DND-41 (cell line): ENCODE results near the gene NKD2.

Experiments
- ATAC-seq: fragments of 200-7000 bp; cut with Tn5 transposase; 3 replicates; pipeline ENCODE4 v1.9.1; 2021; ENCODE audit warnings: low read depth; ENCODE audit not compliant: insufficient read depth
- DNase-seq: peaks from one replicate; pipeline ENCODE4 v3.0.0-alpha.2; 2020
- H2AFZ ChIP-seq: 2 replicates; pipeline ENCODE4 v1.6.0; 2012; ENCODE audit warnings: low read depth, low read length
- H3K27ac ChIP-seq: 2 replicates; pipeline ENCODE4 v1.5.1; 2012; ENCODE audit warnings: low read length, inconsistent platforms
- H3K27me3 ChIP-seq: fragments of 200-600 bp; sonication (generic); 2 replicates; pipeline ENCODE4 v1.6.0; 2012; ENCODE audit warnings: low read length, mild to moderate bottlenecking, inconsistent platforms; ENCODE audit not compliant: insufficient read depth, poor library complexity
- H3K36me3 ChIP-seq: 2 replicates; pipeline ENCODE4 v1.5.1; 2012; ENCODE audit warnings: low read length, inconsistent platforms; ENCODE audit not compliant: insufficient read depth
- H3K4me1 ChIP-seq: 2 replicates; pipeline ENCODE4 v1.5.1; 2012; ENCODE audit warnings: mild to moderate bottlenecking, low read length; ENCODE audit not compliant: insufficient read depth
- H3K4me2 ChIP-seq: 2 replicates; pipeline ENCODE4 v1.6.0; 2012; ENCODE audit warnings: mild to moderate bottlenecking, moderate library complexity, low read length, inconsistent platforms; ENCODE audit not compliant: insufficient read depth
- H3K4me3 ChIP-seq, 2 experiments: fragments of 200-600 bp in 1 of 2; shearing (Covaris generic) in 1 of 2; 2 replicates each; pipeline ENCODE4 v1.5.1; 2012 to 2016; ENCODE audit warnings: inconsistent platforms in 2 of 2, low read length in 2 of 2, mild to moderate bottlenecking in 2 of 2, low read depth in 1 of 2, moderate library complexity in 1 of 2
- H3K79me2 ChIP-seq: 2 replicates; pipeline ENCODE4 v1.6.0; 2012; ENCODE audit warnings: low read length, inconsistent platforms; ENCODE audit not compliant: insufficient read depth
- H3K9ac ChIP-seq: 2 replicates; pipeline ENCODE4 v1.6.0; 2012; ENCODE audit warnings: low read depth, mild to moderate bottlenecking, inconsistent platforms, low read length, moderate library complexity
- H3K9me3 ChIP-seq: 2 replicates; pipeline ENCODE4 v1.5.1; 2012; ENCODE audit warnings: low read length, moderate library complexity, mild to moderate bottlenecking, inconsistent platforms; ENCODE audit not compliant: insufficient read depth, severe bottlenecking
- H4K20me1 ChIP-seq: 2 replicates; pipeline ENCODE4 v1.6.0; 2012; ENCODE audit warnings: low read length; ENCODE audit not compliant: insufficient read depth
- CTCF ChIP-seq: IDR thresholded peaks from 2 replicates; pipeline ENCODE4 v1.5.1; 2012; ENCODE audit warnings: borderline replicate concordance, low read length, moderate library complexity, mild to moderate bottlenecking; ENCODE audit not compliant: poor library complexity, severe bottlenecking; ENCODE audit errors: extremely low read depth
- EZH2 ChIP-seq: IDR thresholded peaks from 3 replicates; pipeline ENCODE4 v1.6.1; 2012; ENCODE audit warnings: borderline replicate concordance, low read depth, mild to moderate bottlenecking, moderate library complexity, low read length, inconsistent platforms; ENCODE audit not compliant: severe bottlenecking

NKD2 gene

GRCh38 chr5:1037123-1037670 lies 28.6 kb downstream of the NKD2 start:
- H3K36me3 ChIP-seq, result peaks cover 71% of the 10 kb centered on the region
- DNase-seq, result no peak

GRCh38 chr5:1037671-1038416 lies 29.2 kb downstream of the NKD2 start:
- no peak overlapping the region for H3K9ac ChIP-seq
- H3K27me3 ChIP-seq, result no peaks in the 10 kb centered on the region
- no peak for DNase-seq
- H3K36me3 ChIP-seq, result peaks cover 66% of the 10 kb centered on the region
- H4K20me1 ChIP-seq, result peaks cover 9% of the 10 kb centered on the region
- TF ChIP-seq EZH2 (no peak), CTCF (no peak)
- H3K4me1 ChIP-seq, result no peaks in the 10 kb centered on the region
- H3K9me3 ChIP-seq, result peaks cover 14% of the 10 kb centered on the region
- H3K27ac ChIP-seq, result no peak overlapping the region
- no peak for ATAC-seq
- no peak overlapping the region for H3K4me3 ChIP-seq
- no peak overlapping the region for H2AFZ ChIP-seq
- H3K79me2 ChIP-seq, result no peaks in the 10 kb centered on the region
- no peak overlapping the region for H3K4me2 ChIP-seq

More at GRCh38 chr5:1037123-1037670, 28.6 kb downstream of the NKD2 start:
- TF ChIP-seq CTCF (no peak), EZH2 (no peak)
- Histone ChIP-seq H3K4me2 (no peak overlapping the region), H3K4me1 (no peaks in the 10 kb centered on the region), H3K79me2 (peaks cover 2% of the 10 kb centered on the region; the same call in 1 of the 2 replicates), H3K27ac (no peak overlapping the region), H3K9ac (no peak overlapping the region), H3K9me3 (peaks cover 14% of the 10 kb centered on the region), H4K20me1 (peaks cover 15% of the 10 kb centered on the region), H3K27me3 (no peaks in the 10 kb centered on the region), H3K4me3 (no peak overlapping the region), H2AFZ (no peak overlapping the region)
- ATAC-seq, result no peak

GRCh38 chr5:1038417-1039209 lies 30.0 kb downstream of the NKD2 start:
- TF ChIP-seq EZH2, result no peak
- no peak for TF ChIP-seq CTCF
- DNase-seq (no peak), ATAC-seq (no peak)
- no peak overlapping the region for H3K27ac ChIP-seq
- H3K4me1 ChIP-seq, result no peaks in the 10 kb centered on the region
- H3K4me3 ChIP-seq, result no peak overlapping the region
- no peaks in the 10 kb centered on the region for H3K79me2 ChIP-seq
- H4K20me1 ChIP-seq, result peaks cover 9% of the 10 kb centered on the region
- no peak overlapping the region for H3K9ac ChIP-seq
- peaks cover 62% of the 10 kb centered on the region for H3K36me3 ChIP-seq
- peaks cover 14% of the 10 kb centered on the region for H3K9me3 ChIP-seq
- H3K4me2 ChIP-seq, result no peak overlapping the region
- H2AFZ ChIP-seq, result no peak overlapping the region
- no peaks in the 10 kb centered on the region for H3K27me3 ChIP-seq
